Stimulated activated naive CD8-positive, alpha-beta T cell treated with anti-CD3 and anti-CD28 coated beads, Interleukin-15, amount 100 ng/mL, for 72 hours (primary cell): ENCODE results near the gene BMP2K.
A peak's percentile ranks its signal among the peaks of the same experiment; 100 is the strongest.

Experiments
- ATAC-seq: fragments of 150-1000 bp; cut with Tn5 transposase; 2 replicates; pipeline ENCODE4 v1.10.0; 2021; ENCODE audit warnings: mild to moderate bottlenecking, moderate library complexity
- DNase-seq, 2 donors: peaks; one replicate each; pipeline ENCODE4 v3.0.0; 2021 to 2022
- H3K27ac Mint-ChIP-seq, 2 donors: one replicate each; pipeline ENCODE4 v1.8.0; 2022; ENCODE audit warnings: mild to moderate bottlenecking in 2 of 2, mixed read lengths in 2 of 2, moderate library complexity in 2 of 2
- H3K27me3 Mint-ChIP-seq: one replicate; pipeline ENCODE4 v1.8.0; 2022; ENCODE audit warnings: mixed read lengths
- H3K4me1 Mint-ChIP-seq: one replicate; pipeline ENCODE4 v1.8.0; 2022; ENCODE audit warnings: mild to moderate bottlenecking, mixed read lengths
- H3K4me3 Mint-ChIP-seq, 2 donors: one replicate each; pipeline ENCODE4 v1.8.0; 2022; ENCODE audit warnings: mild to moderate bottlenecking in 2 of 2, mixed read lengths in 2 of 2, moderate library complexity in 1 of 2
- H3K9me3 Mint-ChIP-seq, 2 donors: one replicate each; pipeline ENCODE4 v1.8.0; 2022; ENCODE audit warnings: mixed read lengths in 2 of 2

BMP2K gene

GRCh38 chr4:78756776-78757175, 19.4 kb upstream of the BMP2K start:
- DNase-seq, result no peak

DNA sequence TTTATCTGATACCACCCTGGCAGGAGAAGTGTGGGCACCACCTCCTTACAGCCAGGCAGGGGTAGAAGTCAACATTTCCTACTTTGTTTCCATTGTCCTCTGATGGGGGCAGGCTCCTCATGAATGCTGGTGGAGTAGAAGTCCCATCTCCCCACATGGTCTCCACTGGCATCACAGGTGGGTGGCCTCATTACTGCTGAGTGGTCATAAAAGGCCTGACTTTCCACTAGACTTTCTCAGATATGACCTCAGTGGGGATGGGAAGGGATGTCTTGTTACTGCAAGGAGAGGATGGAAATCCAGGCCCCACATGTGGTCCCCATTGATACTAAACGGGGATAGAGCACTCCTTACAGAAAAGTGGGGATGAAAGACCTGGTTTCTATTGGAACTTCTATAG, 18.6 kb upstream of the BMP2K start:
- DNase-seq (no peak), ATAC-seq (no peak)
- no peak overlapping the region for H3K4me3 Mint-ChIP-seq
- no peaks in the 10 kb centered on the region for H3K4me1 Mint-ChIP-seq
- no peaks in the 10 kb centered on the region for H3K9me3 Mint-ChIP-seq
- H3K27me3 Mint-ChIP-seq, result no peaks in the 10 kb centered on the region
- peak overlapping the region in 1 of 2 donors; percentile 13 for H3K27ac Mint-ChIP-seq

More at GRCh38 chr4:78756776-78757175, 19.4 kb upstream of the BMP2K start:
- Mint-ChIP-seq H3K27me3 (no peaks in the 10 kb centered on the region), H3K27ac (no peak overlapping the region), H3K9me3 (no peaks in the 10 kb centered on the region), H3K4me1 (no peaks in the 10 kb centered on the region), H3K4me3 (no peak overlapping the region)
- ATAC-seq, result no peak

GRCh38 chr4:78758085-78758484, 18.1 kb upstream of the BMP2K start:
- H3K9me3 Mint-ChIP-seq, result no peaks in the 10 kb centered on the region
- DNase-seq, result no peak
- H3K27ac Mint-ChIP-seq, result no peak overlapping the region
- no peaks in the 10 kb centered on the region for H3K27me3 Mint-ChIP-seq
- ATAC-seq, result no peak
- H3K4me3 Mint-ChIP-seq, result no peak overlapping the region
- H3K4me1 Mint-ChIP-seq, result no peaks in the 10 kb centered on the region

DNA sequence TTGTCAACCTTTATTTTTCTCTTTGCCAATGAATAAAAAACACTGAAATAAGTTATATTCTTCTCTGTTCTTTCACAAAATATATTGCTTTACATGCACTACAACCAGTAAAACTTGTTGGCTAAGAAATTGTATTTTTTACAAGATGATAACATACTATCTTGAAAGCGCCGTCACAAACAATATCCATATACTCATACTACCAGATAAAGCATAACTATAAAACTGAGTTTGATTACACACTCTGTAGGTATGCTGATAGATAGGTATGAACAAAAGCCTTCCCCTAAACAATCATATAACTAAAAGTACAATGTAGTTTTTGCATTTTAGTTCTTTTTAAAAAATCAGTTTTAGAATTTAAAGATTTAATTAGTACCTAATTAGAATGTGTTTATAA, 13.6 kb upstream of the BMP2K start:
- Mint-ChIP-seq H3K4me3 (no peak overlapping the region), H3K27ac (no peak overlapping the region), H3K27me3 (no peaks in the 10 kb centered on the region), H3K4me1 (peaks cover 16% of the 10 kb centered on the region), H3K9me3 (no peaks in the 10 kb centered on the region)
- no peak for ATAC-seq
- no peak for DNase-seq

DNA sequence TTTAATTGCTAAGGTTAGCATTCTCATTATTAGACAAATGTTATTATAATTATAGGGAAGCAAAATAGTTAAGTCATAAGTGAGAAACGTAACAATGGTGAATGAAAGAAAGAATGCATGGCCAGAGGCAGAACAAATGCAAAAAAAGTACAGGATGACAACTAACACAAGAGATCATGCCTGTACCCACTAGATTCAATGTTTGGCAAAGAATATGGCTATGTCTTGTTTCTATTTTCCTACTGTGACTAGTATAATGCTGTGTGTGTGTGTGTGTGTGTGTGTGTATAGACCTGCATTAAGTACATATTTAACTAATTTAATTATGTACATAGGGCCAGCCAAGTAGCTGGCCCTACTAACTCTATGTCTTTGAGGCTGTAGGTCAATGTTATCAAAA, 12.9 kb upstream of the BMP2K start:
- H3K4me1 Mint-ChIP-seq, result peaks cover 23% of the 10 kb centered on the region
- H3K27ac Mint-ChIP-seq, result no peak overlapping the region
- no peaks in the 10 kb centered on the region for H3K27me3 Mint-ChIP-seq
- ATAC-seq (no peak), DNase-seq (no peak)
- no peaks in the 10 kb centered on the region for H3K9me3 Mint-ChIP-seq
- H3K4me3 Mint-ChIP-seq, result no peak overlapping the region

DNA sequence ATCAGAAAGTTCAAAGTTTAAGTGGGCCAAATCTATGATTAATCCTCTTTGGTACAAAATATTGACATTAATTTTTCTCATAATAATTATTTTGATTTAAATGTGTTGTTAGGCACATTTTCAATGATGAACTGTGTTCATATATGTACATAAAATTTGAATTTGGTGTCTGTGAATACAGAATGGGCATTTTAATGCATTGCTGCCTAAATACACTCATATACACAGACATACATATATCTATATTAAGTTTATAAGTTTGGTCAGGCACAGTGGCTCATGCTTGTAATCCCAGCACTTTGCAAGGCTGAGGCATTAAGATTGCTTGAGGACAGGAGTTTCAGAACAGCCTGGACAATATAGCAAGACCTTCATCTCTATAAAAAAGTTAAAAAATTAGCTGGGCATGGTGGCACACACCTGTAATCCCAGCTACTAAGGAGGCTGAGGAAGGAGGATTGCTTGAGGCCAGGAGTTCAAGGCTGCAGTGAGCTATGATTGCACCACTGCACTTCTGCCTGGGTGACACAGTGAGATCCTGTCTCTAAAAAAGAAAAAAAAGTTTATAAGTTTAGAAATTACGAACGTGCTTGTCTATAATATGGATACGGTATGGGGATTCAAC, 12.3 kb upstream of the BMP2K start:
- Mint-ChIP-seq H3K27me3 (no peaks in the 10 kb centered on the region), H3K27ac (no peak overlapping the region), H3K4me1 (peaks cover 29% of the 10 kb centered on the region), H3K4me3 (no peak overlapping the region), H3K9me3 (no peaks in the 10 kb centered on the region)
- no peak for DNase-seq
- ATAC-seq, result no peak

GRCh38 chr4:78764498-78764961, 11.6 kb upstream of the BMP2K start:
- H3K4me3 Mint-ChIP-seq, result no peak overlapping the region
- no peak for DNase-seq
- H3K27ac Mint-ChIP-seq, result no peak overlapping the region
- peaks cover 36% of the 10 kb centered on the region for H3K4me1 Mint-ChIP-seq
- ATAC-seq, result no peak
- H3K9me3 Mint-ChIP-seq, result no peaks in the 10 kb centered on the region
- H3K27me3 Mint-ChIP-seq, result no peaks in the 10 kb centered on the region

GRCh38 chr4:78765432-78766006, 10.6 kb upstream of the BMP2K start:
- ATAC-seq (no peak), DNase-seq (no peak)
- Mint-ChIP-seq H3K9me3 (no peaks in the 10 kb centered on the region), H3K4me1 (peaks cover 42% of the 10 kb centered on the region), H3K27me3 (no peaks in the 10 kb centered on the region), H3K27ac (no peak overlapping the region), H3K4me3 (no peak overlapping the region)

- DNase-seq, result no peak
- Mint-ChIP-seq H3K27ac (peak overlapping the region in 1 of 2 donors; percentile 58), H3K4me1 (peaks cover 47% of the 10 kb centered on the region), H3K9me3 (no peaks in the 10 kb centered on the region), H3K4me3 (no peak overlapping the region), H3K27me3 (no peaks in the 10 kb centered on the region)
- no peak for ATAC-seq
Measured at GRCh38 chr4:78766026-78766425, 10.1 kb upstream of the BMP2K start.

DNA sequence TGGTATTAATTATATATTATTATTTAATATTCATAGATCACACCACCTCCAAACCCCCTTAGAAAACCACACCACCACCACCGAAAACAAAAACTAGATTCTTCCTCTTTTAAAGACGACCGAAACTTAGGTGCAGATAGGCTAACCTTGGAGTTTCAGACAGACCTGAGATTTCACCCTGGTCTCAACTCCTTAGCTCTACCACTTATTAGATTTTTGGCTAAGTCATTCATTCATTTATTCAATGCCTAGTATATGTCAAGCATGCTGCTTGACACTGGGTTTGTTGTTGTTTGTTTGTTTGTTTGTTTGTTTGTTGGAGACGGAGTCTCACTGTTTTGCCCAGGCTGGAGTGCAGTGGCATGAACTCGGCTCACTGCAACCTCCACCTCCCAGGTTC, 9.5 kb upstream of the BMP2K start:
- no peaks in the 10 kb centered on the region for H3K9me3 Mint-ChIP-seq
- no peak overlapping the region for H3K27ac Mint-ChIP-seq
- no peak overlapping the region for H3K4me3 Mint-ChIP-seq
- ATAC-seq (no peak), DNase-seq (no peak)
- no peaks in the 10 kb centered on the region for H3K27me3 Mint-ChIP-seq
- peaks cover 53% of the 10 kb centered on the region for H3K4me1 Mint-ChIP-seq

DNA sequence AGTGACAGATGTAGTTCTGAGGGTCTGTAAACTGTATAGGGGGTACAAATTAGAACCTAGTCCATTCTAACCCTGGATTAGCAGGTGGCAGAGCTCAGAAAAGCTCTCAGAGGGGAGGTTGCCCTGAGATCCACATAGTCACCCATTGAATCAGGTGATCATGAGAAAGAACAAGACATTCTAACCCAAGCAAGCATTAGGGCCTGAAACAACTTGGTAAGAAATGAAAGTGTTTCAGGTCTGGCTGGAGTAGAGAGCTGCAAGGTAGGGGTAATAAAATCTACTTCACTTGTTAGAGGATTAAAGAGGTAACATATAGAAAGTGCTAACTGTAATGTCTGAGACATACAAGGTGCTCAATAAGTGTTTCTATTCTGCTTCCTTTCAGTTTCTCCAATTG, 8.8 kb upstream of the BMP2K start:
- Mint-ChIP-seq H3K27ac (no peak overlapping the region), H3K4me3 (no peak overlapping the region)
- no peak for DNase-seq

DNA sequence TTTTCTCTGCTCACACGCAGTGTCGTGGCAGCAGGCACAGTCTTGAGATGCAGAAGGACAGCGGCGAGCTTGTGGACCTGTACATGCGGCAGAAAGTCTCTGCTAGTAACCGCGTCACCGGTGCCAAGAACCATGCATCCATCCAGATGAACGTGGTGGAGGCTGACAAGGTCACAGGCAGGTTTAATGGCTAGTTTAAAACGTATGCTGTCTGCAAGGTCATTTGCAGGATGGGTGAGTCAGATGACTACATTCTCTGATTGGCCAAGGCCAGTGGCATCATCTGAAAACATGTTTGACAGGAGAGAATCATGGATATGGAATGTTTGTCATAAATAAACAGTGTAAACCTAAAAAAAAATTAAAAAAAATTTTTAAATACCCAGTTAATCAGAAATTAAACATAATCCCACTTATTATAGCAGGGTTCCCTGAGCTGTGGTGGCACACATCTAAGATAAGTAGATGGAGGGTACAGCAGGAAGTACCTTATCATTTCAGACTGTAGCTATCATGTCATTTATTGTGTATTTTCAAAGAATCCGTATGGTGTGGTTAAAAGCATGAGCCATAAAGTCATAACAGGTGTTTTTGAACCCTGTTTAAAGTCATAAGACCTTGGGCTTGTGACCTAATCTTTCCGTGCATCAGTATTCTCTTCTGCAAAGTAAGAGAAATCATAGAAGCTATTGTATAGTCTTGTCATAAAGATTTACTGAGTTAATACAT, 7.5 kb upstream of the BMP2K start:
- H3K4me3 Mint-ChIP-seq, result peak overlapping the region in 1 of 2 donors; percentile 2
- no peak for DNase-seq
- H3K9me3 Mint-ChIP-seq, result no peaks in the 10 kb centered on the region
- ATAC-seq, result peak; percentile 90
- H3K27me3 Mint-ChIP-seq, result no peaks in the 10 kb centered on the region
- H3K4me1 Mint-ChIP-seq, result peaks cover 67% of the 10 kb centered on the region
- peak overlapping the region in 1 of 2 donors; percentile 79 for H3K27ac Mint-ChIP-seq

More for the DNA sequence above, 8.8 kb upstream of the BMP2K start:
- Mint-ChIP-seq H3K27me3 (no peaks in the 10 kb centered on the region), H3K9me3 (no peaks in the 10 kb centered on the region), H3K4me1 (peaks cover 55% of the 10 kb centered on the region)
- peak; percentile 32 for ATAC-seq

DNA sequence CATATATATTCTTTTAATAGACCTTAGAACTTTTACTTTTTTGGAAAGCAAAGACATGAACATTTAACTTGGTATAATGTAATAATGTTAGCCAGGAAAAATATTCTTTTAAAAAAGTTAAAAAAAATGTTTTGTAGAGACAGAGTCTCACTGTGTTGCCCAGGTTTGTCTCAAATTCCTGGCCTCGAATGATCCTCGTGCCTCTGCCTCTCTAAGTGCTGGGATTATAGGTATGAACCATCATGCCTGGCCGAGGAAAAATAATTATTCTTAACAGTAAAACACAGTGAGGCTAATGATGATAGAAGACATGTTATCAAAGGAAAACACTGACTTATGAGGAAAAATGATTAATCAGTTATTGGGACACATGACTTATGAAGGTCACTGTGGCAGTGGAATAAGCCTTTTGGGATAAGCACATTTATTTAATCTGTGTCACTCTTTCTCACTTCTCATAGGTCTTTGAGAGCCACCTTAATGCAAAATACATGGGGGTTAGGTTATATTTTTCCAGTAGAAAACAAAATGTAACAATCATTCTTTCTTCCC, 6.0 kb upstream of the BMP2K start:
- Mint-ChIP-seq H3K4me3 (no peak overlapping the region), H3K27ac (no peak overlapping the region), H3K9me3 (no peaks in the 10 kb centered on the region), H3K27me3 (no peaks in the 10 kb centered on the region), H3K4me1 (peaks cover 71% of the 10 kb centered on the region)
- ATAC-seq (no peak), DNase-seq (no peak)

DNA sequence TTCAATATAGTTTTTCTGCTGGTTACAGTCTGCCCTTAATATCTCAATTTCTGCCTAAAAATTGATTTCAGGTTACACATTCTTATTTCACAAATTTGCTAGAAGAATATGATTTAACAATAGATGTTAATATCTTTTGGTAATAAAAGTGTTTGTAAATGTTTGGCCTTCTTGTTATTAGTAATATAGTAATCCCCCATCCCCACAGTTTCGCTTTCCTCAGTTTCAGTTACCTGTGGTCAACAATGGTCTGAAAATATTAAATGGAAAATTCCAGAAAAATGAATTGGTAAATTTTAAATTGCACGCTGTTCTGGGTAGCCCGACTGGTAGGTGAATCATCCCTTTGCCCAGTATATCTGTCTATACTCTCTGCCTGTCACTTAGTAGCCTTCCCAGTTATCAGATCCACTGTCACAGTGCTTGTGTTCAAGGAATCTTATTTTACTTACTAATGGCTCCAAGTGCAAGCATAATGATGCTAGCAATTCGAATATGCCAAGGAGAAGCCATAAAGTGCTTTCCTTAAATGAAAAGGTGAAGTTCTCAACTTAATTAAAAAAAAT, 3.5 kb upstream of the BMP2K start:
- Mint-ChIP-seq H3K27ac (peak overlapping the region in 1 of 2 donors; percentile 26), H3K4me3 (peak overlapping the region in 1 of 2 donors; percentile 49), H3K9me3 (no peaks in the 10 kb centered on the region), H3K27me3 (no peaks in the 10 kb centered on the region), H3K4me1 (peaks cover 57% of the 10 kb centered on the region)
- DNase-seq, result no peak
- ATAC-seq, result no peak

- no peak overlapping the region for H3K27ac Mint-ChIP-seq
- DNase-seq (no peak), ATAC-seq (no peak)
- H3K4me1 Mint-ChIP-seq, result peaks cover 42% of the 10 kb centered on the region
- no peaks in the 10 kb centered on the region for H3K27me3 Mint-ChIP-seq
- peak overlapping the region; percentile 18 to 89 for H3K4me3 Mint-ChIP-seq
- H3K9me3 Mint-ChIP-seq, result no peaks in the 10 kb centered on the region
Measured at GRCh38 chr4:78774417-78774816, 1.7 kb upstream of the BMP2K start.
